HT1080 (cell line): ENCODE results near the gene MFSD6. TPM values are rescaled to one million over a fixed set of nuclear protein-coding genes. Genes with fewer than 3 reads are reported as not detected.
"Not testable (repeated sequence)": the region's sequence is repeated elsewhere in the genome, so short reads cannot be mapped to it uniquely, and the experiment has no call there.

Experiments used
- DNase-seq: peaks from one replicate; pipeline ENCODE4 v3.0.0-alpha.2; 2015; ENCODE audit warnings: low read depth
- total RNA-seq: library from RNA; depleted of rRNA; stranded (reverse); fragments of >200 nt; shearing (Covaris generic); gene quantifications from 2 replicates; pipeline ENCODE4 v1.2.3, GENCODE V29; 2014

MFSD6 gene
- total RNA-seq, 1 experiment from 2014 or later, result 3.0 TPM

DNA sequence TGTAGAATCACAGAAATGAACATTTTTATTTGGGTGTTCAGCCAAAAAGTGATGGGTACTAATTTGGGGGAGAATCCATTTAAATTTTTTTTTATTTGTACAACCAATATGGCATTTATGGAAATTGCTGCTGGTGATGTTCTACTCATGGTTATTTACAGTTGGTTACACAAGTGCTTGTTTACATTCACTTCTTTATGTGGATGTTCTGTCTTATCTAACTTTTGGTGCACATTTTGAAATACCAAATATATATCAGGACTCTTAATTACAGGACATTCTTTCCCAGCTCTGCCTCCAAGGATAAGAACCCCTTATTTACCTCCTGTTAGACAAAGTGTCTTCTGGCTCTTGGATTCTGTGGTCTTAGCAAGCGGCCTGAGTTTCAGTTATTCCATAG lies 91.1 kb downstream of the MFSD6 start:
- no peak for DNase-seq

DNA sequence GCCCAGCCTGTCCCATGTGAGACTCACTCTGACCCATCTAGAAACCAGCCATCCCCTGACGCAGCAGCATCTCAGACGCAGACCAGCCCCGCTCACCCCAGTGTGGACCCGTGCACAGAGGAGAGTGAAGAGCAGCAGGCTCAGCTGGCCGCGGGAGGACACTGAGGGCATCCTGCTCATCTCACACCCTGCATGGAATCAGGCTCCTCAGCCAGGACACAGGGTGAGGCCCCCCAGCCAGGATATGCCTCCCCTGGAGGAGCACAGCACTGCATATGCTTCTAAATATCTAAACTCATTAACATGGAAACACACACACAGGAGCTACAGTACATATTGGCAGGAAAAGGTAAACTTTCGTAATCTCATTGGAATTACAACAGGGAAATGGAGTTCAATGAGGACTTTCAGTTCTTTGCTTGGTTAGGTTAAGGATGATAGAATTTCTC lies 91.9 kb downstream of the MFSD6 start:
- no peak for DNase-seq

DNA sequence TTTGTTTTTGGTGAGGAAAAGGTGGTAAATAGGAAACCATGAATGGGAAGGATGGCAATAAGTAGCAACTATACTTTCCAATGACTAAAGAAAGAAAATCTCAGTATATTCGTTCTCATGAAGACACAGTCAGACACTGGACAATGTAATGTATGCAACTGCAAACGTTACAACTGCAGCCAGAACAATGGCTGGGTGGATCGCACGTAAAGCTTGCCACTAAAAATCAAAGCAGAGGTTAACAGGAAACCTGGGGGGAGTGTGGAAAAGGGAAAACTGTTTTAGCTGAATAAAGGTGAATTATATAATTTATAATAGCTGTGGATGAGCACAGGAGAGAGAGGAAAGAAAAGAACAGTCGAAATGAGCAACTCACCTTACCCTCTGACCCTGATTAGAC lies 93.1 kb downstream of the MFSD6 start:
- DNase-seq, result no peak

DNA sequence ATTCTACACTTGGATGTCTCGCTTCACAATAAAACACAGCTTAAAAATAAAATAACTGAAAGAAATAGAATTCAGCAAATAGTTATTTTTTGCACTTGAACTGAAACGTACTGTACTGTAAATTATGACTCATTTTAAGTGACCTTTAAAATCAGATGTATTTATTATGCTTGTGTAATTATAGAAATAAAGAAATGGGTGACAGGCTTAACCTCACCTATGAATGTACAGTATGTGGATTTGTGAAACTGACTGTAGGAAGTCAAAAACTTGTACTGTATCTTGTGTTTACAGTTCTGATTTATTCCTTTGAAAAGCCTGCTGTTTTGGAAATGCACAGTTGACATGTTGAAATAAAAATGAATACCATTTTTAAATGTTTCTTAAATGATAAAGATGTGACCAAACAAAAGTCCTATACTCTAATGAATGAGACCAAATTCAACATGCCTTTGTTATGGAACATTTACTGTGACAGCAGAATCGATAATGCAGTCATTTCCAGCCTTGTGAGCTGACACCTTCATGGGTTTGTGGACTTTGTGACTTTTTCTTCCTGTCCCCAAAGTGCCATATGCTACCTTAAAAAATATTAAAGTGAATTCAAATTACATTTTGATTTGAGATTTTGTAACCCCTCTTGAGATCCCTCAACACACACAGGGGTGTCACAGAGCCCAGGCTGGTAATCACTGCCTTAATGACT lies 93.7 kb downstream of the MFSD6 start:
- DNase-seq, result no peak

DNA sequence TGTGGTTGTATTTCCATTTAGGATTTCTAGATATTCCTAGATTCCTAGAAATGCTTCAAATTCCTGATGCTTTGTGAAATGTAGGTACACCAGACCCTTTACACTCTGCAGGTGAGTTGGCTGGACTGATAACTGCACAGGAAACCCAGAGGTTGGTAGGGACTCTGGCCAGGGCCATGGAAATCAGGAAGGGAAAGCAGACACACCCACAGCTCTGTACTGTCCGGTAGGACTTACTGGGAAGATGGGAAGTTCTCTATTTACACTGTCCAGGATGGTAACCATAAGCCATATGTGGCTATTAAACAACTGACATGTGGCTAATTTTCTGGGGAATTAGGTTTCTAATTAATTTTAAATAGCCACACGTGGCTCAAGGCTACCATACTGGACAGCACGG lies 94.9 kb downstream of the MFSD6 start:
- no peak for DNase-seq

DNA sequence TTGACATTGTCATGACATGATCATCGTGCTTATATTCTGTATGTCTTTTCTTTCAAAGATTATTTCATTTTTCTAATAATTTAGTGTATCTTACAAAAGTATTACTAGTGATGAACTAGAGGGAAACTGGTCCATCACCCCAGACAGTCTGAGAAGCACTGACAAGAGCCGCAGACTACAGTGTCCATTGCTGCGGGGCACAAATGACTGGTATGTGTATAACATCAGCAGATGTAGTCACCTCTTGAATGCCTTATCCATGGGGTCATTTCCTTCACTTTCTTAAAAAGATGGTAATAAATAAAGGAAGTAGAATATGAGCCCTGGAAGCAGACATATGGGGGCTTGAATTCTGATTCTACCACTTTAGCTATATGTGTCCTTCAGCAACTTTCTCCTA lies 96.8 kb downstream of the MFSD6 start:
- DNase-seq, result no peak

DNA sequence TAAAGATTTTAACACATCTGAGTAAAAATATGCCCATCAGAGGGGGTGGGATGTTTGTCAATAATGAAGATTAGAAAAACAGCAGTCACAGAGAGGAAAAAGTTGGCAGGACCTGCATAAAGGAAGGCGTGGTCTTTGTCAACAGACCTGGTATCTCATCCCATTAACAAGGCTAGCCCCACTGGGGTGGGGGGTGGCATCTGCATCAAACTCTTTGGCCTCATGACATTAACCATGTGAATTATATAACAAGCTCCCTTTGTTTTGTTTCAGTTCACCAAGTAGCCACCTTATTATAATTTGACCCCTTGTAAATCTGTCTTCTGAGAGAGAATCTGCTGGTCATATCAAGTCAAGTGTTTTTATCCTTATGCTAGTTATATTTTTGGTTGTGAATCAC lies 97.5 kb downstream of the MFSD6 start:
- DNase-seq, result no peak

DNA sequence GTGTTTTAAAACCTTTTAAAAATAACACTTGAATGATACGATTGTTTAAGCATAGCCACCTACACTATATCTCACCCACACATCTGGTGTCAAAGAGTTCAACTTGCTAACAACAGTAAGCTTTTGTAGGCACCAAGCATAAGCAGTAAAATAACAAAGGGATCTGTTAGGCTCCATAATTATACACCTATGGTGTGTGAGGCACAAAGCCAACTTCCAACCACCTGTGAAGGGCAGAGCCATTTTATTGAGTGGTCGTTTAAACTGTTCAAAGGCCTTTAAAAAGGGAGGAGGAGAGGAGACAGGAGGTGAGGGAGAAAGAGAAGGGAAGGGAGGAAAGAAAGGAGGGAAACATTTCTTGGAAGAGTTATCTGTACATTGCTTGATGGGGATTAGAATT lies 98.5 kb downstream of the MFSD6 start:
- no peak for DNase-seq

DNA sequence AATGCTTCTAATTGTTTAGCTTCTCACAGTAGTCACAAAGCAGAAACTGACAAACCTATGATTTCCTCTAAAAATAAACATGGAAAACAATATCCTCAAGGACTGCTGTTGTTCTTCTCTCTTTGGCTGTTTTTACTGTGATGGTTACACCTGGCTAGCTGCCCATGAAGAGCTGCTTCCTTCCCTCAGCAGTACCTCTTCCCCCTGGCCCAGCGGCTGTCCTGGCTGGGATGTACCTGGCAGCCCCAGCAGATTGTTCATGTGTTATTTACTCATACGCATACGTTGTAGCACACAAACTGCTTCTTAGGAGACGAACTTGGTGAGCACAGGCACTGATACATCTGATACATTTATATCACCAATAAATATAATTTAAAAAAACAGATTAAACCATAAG lies 99.0 kb downstream of the MFSD6 start:
- no peak for DNase-seq

DNA sequence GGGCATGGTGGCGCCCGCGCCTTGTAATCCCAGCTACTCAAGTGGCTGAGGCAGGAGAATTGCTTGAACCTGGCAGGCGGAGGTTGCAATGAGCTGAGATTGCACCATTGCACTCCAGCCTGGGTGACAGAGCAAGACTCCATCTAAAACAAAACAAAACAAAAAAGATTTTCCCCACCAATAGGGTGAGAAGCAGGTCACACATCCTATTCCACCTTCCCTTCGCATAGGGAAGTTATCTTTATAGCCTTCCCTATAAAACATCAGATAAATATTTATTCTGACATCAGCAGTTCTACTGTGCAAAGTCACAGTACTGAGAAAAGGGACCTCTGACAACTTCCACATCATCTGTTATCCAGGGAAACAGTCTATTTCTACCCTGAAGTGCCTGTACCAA lies 101.7 kb downstream of the MFSD6 start:
- DNase-seq, result not testable (repeated sequence)

DNA sequence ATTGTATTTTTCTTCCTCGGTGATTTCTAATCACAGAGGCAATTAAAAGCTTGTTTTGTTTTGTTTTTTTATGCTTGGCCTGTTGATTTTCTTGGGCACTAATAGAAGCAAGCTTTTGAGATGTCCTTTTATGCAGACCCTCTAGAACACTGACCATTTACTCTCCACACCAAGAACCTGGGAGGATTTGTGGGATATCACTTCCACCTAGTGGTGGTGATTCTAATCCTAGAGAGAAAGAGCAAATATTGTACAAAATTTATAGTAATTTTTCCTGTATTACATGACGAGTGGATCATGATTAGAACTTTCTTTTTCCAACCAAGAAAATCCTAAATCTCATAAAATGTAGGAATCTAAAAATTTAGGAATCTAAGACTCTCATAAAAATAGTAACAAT lies 102.9 kb downstream of the MFSD6 start:
- peak; percentile 24 for DNase-seq

DNA sequence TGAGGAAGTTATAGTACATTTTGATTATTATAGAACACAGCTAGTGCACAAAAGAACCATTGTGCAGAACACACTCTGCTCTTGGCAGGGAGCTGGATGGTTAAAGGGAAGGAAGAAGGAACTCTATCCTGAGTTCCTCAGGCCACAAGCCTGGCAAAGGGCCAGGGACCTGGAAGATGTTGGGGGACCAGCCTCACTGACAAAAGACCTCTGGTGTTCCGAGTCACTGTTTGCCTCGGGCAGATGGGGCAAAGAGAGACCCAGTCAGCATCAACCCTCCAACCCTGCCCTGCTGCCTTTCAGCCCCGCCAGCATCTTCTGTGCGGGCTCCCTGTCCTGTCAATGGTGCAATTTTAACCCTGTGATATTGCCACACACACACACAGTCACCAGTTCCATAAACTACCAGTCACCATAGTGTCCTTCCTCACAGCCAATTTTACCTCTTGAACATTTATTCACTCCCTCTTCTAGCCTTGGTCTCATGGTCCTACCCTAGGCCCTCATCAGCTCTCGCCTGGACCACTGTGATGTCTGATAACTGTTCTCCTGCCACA lies 104.5 kb downstream of the MFSD6 start:
- DNase-seq, result peak; percentile 39

DNA sequence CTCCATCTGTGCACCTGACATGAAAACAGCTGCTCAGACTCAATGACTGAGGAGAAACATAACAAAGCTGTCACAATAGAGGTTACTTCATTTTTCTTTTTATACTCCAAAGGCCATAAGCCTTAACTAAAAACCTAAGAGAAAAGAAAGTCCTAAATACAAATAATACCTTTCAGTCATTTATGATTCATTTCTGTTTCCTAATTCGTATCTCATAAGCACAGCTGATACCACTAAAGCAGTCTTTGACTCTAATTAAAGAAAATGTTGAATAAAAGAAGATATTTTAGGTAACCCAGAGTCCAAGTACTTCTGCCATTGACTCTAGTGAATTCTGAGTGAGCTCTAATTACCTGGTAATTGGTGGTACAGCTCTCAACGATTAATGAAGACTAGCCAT lies 105.7 kb downstream of the MFSD6 start:
- no peak for DNase-seq

DNA sequence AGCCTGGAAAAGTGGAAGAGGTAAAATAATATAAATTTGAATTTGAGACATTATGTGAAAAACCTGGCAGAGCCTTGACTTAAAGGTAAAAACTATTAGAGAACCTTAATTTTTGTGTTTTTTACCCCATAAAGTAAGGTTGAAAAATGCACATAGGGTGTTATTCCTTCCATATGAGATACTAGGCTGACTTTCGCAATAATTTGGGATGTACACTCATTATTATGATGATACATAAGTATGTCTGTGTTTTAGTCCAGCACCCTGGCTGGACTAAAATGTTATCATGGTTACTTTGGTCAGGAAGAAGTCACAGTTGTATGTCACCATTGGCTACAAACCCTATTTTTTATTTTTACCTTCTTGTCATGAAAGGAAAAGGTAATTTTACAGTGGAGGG lies 106.5 kb downstream of the MFSD6 start:
- no peak for DNase-seq

DNA sequence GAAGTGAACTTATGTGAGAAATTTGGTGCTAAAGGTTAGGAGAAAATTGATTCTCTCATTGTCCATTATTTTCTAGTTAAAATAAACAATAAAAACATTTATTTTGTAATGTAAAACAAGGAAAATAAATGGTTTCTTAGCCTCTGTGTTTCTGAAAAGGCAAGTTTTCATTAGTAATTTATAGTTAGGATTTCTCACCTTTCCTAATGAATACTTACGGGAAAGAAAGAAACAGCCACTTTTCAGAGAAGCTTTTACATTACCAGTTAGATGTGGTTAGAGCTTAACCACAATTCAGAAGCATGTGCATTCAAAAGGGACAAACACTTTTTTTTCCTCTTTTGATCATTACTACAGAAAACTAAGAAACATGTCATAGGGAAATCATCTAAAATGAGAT lies 107.5 kb downstream of the MFSD6 start:
- no peak for DNase-seq

DNA sequence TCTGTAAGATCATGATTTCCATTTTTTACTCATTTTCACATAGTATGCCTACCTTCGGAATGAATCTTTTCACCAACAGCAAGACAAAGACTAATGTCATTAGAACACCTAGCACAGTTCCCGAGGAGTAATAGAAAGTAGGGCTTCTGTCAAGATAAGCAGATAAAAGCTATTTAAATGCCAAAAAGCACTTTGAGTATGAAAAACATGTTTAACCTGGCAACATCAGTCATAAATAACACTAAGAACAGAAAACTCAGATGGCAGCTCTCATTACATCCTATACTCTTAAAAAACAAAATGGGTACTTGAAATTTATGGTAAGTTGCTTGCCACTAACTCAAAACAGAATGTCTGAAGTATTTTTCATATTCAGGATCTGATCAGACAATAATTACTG lies 109.3 kb downstream of the MFSD6 start:
- DNase-seq, result no peak

DNA sequence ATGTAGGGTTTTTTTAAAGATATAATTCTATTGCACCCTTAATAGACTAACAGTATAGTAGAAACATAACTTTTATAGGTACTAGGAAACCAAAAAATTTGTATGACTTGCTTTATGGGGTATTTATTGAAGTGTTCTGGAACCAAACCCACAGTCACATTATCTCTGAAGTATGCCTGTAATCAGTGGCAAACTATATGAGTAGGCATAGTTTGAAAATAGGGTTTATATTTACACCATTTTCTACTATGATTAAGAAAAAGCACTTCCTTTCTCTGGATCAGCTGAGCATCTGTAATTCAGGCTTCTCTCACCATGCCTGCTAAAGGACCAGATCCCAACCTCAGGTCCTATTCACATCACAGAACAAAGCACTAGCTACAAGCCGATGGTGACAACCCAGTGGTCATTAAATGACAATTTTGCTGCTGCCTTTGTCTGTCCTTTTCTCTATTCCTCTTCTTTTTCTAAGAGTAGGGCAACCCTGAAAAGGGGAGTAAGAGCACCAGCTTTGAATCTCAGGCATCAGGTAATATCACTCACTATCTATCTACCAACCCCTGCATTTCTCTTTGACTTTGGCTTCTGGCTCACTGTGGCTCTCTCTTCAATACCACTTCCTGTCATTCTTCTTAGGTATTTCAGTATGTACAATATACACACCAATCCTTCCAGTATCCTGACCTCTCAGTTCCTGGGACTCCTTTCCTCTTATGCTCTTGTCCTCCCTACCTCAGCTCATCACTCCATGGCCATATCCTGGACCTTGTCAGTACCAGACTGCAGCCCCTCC lies 112.0 kb downstream of the MFSD6 start:
- no peak for DNase-seq

DNA sequence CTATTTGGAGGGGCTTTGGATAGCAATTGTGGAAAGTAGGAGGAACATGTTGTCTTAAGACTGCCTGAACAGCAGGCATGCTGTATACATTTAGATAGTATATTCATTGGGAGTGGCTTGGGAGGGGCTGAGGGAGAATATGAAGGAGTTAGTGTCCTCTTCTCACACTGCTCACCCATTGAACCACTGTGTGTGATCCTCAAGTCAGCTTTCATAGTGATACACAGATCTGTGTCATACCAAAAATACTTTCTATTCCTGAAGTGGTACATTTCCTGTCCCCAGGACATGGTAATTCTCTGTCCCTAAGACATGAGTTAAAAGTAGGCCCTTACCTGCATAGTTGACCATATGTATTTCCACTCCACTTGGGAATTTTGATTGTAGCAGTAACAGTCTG lies 116.8 kb downstream of the MFSD6 start:
- DNase-seq, result no peak

DNA sequence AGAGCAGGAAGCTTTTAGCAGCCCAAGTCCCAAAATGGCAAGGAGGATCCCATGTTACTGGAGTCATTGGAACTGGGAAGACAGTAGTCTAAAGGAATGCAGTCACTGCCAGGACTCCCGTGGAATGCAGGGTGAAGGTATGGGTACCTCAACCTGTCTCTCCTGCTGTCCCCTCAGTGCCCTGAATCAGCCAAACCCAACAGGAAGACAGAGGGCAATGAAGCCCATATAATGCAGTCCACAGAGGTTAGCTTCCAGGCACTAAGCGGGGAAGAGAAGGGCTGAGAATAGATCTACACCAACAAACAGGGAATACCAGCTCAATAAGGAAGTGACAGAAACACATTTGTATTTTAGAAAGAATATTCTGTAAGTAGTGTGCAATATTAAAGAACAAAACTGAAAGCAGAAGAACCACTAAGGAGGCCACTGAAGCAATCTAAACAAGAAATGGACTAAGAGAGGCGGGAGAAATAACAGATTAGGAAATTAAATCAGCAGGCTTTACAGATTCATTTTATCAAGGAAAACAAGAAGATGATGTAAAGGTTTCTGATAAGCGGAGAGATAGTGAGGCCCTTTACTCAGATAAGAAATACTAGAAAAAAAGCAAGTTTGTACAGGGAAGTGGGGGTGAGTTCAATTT lies 118.1 kb downstream of the MFSD6 start:
- DNase-seq, result no peak

DNA sequence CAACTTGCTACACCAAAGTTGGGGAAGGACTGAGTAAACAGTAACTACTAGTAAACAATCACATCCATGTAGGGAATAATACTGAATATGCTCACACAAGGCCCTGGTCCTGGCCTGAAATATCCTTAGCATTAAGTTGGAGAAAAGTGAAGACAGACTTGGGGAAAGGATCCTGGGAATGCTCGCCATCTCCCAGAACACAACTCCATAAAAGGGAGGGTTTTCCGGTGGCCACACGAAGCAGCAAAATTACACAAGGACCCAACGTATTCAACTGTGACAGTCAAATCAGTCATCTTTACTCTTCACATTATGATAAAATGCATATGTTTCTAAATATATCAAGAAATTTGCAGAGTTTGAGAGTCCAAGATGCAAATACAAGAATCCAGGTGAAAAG lies 119.1 kb downstream of the MFSD6 start:
- no peak for DNase-seq

DNA sequence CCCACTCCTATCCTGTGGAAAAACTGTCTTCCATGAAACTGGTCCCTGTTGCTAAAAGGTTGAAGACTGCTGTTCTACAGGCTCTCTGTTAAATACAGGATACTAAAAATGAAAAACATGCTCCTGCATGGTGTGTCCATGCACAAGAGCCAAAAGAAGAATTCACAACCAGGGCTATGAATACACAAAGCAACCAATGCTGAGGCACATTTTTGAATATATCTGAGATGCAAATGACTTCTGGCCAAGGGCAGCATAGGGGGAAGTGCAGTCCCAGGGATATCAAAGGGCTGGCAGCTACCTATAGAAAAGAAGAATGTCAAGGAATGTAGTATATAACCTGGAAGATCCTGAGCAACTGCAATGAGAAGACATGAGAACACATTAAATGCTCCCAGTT lies 119.8 kb downstream of the MFSD6 start:
- DNase-seq, result no peak

DNA sequence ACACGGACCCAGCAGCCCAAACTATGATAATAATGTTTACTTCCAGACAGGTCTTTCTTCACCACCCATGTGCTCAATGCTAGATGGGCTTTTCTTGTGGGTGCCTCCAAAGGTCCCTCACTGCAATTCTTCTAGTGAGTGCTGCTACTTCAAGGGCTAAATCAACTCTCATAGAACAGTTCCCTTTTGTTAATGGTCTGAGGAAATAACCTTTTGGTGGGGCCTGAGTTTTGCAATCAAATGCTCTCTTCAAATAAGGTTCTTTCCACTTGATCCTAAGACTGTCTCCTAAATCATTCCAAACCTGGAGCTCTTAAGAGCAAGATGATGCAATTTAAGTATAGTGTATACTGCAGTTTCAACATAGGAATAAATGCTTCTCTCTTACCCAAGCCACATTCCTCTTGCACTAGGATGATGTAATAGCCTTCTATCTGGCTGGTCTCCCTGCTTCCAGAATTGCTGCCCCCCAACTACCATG lies 120.4 kb downstream of the MFSD6 start:
- no peak for DNase-seq
